ENCODE measurements around the gene SOX10. TPM values are rescaled to one million over a fixed set of nuclear protein-coding genes. Genes with fewer than 3 reads are reported as not detected.

Gene SOX10
- total RNA-seq, 1 donor from 2014 or later, result 0.08 TPM

DNA sequence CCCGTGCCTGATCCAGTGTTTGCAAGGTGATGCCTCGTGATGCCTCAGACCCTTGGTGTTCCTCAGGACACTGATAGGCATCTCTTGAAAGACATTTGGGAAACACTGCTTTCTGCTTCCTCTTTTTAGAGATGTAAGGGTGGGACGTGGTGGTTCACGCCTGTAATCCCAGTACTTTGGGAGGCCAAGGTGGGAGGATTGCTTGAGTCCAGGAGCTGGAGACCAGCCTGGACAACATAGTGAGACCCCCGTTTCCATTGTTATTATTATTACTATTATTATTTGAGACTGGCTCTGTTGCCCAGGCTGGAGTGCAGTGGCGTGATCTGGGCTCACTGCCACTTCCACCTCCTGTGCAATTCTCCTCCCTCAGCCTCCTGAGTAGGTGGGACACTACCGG lies 6.5 kb upstream of the SOX10 start:
- no peaks in the 10 kb centered on the region for H3K9me3 Mint-ChIP-seq (ENCODE audit: unreplicated experiment)
- H3K27ac Mint-ChIP-seq (ENCODE audit: unreplicated experiment), result no peak overlapping the region
- no peaks in the 10 kb centered on the region for H3K4me1 Mint-ChIP-seq (ENCODE audit: unreplicated experiment)
- H3K4me3 Mint-ChIP-seq (ENCODE audit: unreplicated experiment), result no peak overlapping the region
- H3K27me3 Mint-ChIP-seq (ENCODE audit: unreplicated experiment), result peaks cover 6% of the 10 kb centered on the region
- no peak for DNase-seq (ENCODE audit: low spot score)
- TF ChIP-seq, protein P1, sequence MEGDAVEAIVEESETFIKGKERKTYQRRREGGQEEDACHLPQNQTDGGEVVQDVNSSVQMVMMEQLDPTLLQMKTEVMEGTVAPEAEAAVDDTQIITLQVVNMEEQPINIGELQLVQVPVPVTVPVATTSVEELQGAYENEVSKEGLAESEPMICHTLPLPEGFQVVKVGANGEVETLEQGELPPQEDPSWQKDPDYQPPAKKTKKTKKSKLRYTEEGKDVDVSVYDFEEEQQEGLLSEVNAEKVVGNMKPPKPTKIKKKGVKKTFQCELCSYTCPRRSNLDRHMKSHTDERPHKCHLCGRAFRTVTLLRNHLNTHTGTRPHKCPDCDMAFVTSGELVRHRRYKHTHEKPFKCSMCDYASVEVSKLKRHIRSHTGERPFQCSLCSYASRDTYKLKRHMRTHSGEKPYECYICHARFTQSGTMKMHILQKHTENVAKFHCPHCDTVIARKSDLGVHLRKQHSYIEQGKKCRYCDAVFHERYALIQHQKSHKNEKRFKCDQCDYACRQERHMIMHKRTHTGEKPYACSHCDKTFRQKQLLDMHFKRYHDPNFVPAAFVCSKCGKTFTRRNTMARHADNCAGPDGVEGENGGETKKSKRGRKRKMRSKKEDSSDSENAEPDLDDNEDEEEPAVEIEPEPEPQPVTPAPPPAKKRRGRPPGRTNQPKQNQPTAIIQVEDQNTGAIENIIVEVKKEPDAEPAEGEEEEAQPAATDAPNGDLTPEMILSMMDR (IDR thresholded peaks at IDR 0.05; ENCODE audit: unreplicated experiment), result no peak
- no peaks in the 10 kb centered on the region for H3K36me3 Mint-ChIP-seq (ENCODE audit: low read depth, unreplicated experiment)

- Mint-ChIP-seq H3K9me3 (ENCODE audit: unreplicated experiment) (no peaks in the 10 kb centered on the region), H3K4me3 (ENCODE audit: unreplicated experiment) (no peak overlapping the region), H3K4me1 (ENCODE audit: unreplicated experiment) (no peaks in the 10 kb centered on the region), H3K27ac (ENCODE audit: unreplicated experiment) (no peak overlapping the region), H3K36me3 (ENCODE audit: low read depth, unreplicated experiment) (no peaks in the 10 kb centered on the region), H3K27me3 (ENCODE audit: unreplicated experiment) (peaks cover 6% of the 10 kb centered on the region)
- no peak for DNase-seq (ENCODE audit: low spot score)
- TF ChIP-seq, protein P1 (IDR thresholded peaks at IDR 0.05; ENCODE audit: unreplicated experiment), result no peak
Observed at GRCh38 chr22:37990301-37990700, 5.9 kb upstream of the SOX10 start.

GRCh38 chr22:37989146-37990045 lies 5.0 kb upstream of the SOX10 start:
- Mint-ChIP-seq H3K4me1 (ENCODE audit: unreplicated experiment) (no peaks in the 10 kb centered on the region), H3K4me3 (ENCODE audit: unreplicated experiment) (no peak overlapping the region), H3K27ac (ENCODE audit: unreplicated experiment) (no peak overlapping the region), H3K36me3 (ENCODE audit: low read depth, unreplicated experiment) (no peaks in the 10 kb centered on the region), H3K9me3 (ENCODE audit: unreplicated experiment) (no peaks in the 10 kb centered on the region), H3K27me3 (ENCODE audit: unreplicated experiment) (peaks cover 7% of the 10 kb centered on the region)
- TF ChIP-seq, protein P1 (IDR thresholded peaks at IDR 0.05; ENCODE audit: unreplicated experiment), result no peak
- no peak for DNase-seq (ENCODE audit: low spot score)

DNA sequence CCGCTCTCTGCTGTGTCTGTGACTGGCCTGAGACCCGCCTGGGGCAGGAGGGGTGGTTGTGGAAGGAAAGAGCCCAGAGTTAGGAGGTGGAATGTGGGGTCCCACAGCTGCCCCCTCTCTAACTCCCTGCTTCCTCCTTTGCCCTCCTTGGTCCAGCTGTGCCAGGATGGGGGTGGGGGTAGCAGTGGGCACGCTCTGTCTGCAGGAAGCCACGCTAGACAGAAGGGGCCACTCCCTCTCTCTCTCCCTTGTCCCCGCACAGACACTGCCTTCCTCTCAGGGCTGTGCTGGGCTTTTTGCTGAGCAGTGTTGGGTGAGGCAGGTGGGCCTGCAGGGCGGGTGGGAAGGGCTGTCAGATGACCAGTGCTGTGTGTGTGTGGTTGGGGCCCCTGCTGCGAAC lies 2.0 kb upstream of the SOX10 start:
- Mint-ChIP-seq H3K36me3 (ENCODE audit: low read depth, unreplicated experiment) (no peaks in the 10 kb centered on the region), H3K27ac (ENCODE audit: unreplicated experiment) (no peak overlapping the region), H3K9me3 (ENCODE audit: unreplicated experiment) (no peaks in the 10 kb centered on the region), H3K27me3 (ENCODE audit: unreplicated experiment) (peaks cover 12% of the 10 kb centered on the region), H3K4me1 (ENCODE audit: unreplicated experiment) (peaks cover 2% of the 10 kb centered on the region), H3K4me3 (ENCODE audit: unreplicated experiment) (no peak overlapping the region)
- DNase-seq (ENCODE audit: low spot score), result no peak
- TF ChIP-seq, protein P1 (IDR thresholded peaks at IDR 0.05; ENCODE audit: unreplicated experiment), result no peak

GRCh38 chr22:37985751-37986281 lies 1.5 kb upstream of the SOX10 start:
- peaks cover 2% of the 10 kb centered on the region for H3K4me1 Mint-ChIP-seq (ENCODE audit: unreplicated experiment)
- DNase-seq (ENCODE audit: low spot score), result no peak
- H3K27me3 Mint-ChIP-seq (ENCODE audit: unreplicated experiment), result peaks cover 12% of the 10 kb centered on the region
- H3K36me3 Mint-ChIP-seq (ENCODE audit: low read depth, unreplicated experiment), result no peaks in the 10 kb centered on the region
- TF ChIP-seq, protein P1 (IDR thresholded peaks at IDR 0.05; ENCODE audit: unreplicated experiment), result no peak
- H3K4me3 Mint-ChIP-seq (ENCODE audit: unreplicated experiment), result no peak overlapping the region
- H3K27ac Mint-ChIP-seq (ENCODE audit: unreplicated experiment), result no peak overlapping the region
- H3K9me3 Mint-ChIP-seq (ENCODE audit: unreplicated experiment), result no peaks in the 10 kb centered on the region
